COLO668 (cell line): ENCODE data around the gene TSTD2.

Experiments used
- DNase-seq: peaks from one replicate; lab custom pipeline; 2025; ENCODE audit not compliant: unreplicated experiment; lab: John Stamatoyannopoulos, UW

TSTD2 gene

GRCh38 chr9:97565262-97565661, 67.9 kb downstream of the TSTD2 start:
- no peak for DNase-seq

- peak; percentile 19 for DNase-seq
These were observed 68.6 kb downstream of the TSTD2 start for GRCh38 chr9:97564291-97565175.

- DNase-seq = no peak
These were observed 69.6 kb downstream of the TSTD2 start for GRCh38 chr9:97563458-97564135.

- DNase-seq = no peak
These were observed 70.6 kb downstream of the TSTD2 start for GRCh38 chr9:97562542-97562941.

GRCh38 chr9:97561501-97561900, 71.7 kb downstream of the TSTD2 start:
- DNase-seq = no peak

- DNase-seq = no peak
These were observed 72.3 kb downstream of the TSTD2 start for GRCh38 chr9:97560851-97561250.

- DNase-seq = no peak
These were observed 73.0 kb downstream of the TSTD2 start for GRCh38 chr9:97560154-97560553.

- no peak for DNase-seq
These were observed 74.1 kb downstream of the TSTD2 start for GRCh38 chr9:97559111-97559514.

GRCh38 chr9:97558701-97559101, 74.5 kb downstream of the TSTD2 start:
- DNase-seq = no peak

- DNase-seq = peak; percentile 16
These were observed 75.5 kb downstream of the TSTD2 start for GRCh38 chr9:97557606-97558095.

- no peak for DNase-seq
These were observed 76.2 kb downstream of the TSTD2 start for GRCh38 chr9:97556721-97557605.

GRCh38 chr9:97556036-97556720, 77.0 kb downstream of the TSTD2 start:
- no peak for DNase-seq

- no peak for DNase-seq
These were observed 78.0 kb downstream of the TSTD2 start for GRCh38 chr9:97555164-97555563.

- no peak for DNase-seq
These were observed 78.5 kb downstream of the TSTD2 start for GRCh38 chr9:97554566-97555075.

- DNase-seq = no peak
These were observed 79.3 kb downstream of the TSTD2 start for GRCh38 chr9:97553841-97554240.

GRCh38 chr9:97553141-97553540, 80.0 kb downstream of the TSTD2 start:
- DNase-seq = no peak

- no peak for DNase-seq
These were observed 81.9 kb downstream of the TSTD2 start for GRCh38 chr9:97551308-97551707.

GRCh38 chr9:97550386-97550785, 82.8 kb downstream of the TSTD2 start:
- no peak for DNase-seq
